ENCODE measurements around the gene RNF32.

GRCh38 chr7:156606135-156606534 lies 34.4 kb upstream of the RNF32 start:
- TF ChIP-seq, protein P1, sequence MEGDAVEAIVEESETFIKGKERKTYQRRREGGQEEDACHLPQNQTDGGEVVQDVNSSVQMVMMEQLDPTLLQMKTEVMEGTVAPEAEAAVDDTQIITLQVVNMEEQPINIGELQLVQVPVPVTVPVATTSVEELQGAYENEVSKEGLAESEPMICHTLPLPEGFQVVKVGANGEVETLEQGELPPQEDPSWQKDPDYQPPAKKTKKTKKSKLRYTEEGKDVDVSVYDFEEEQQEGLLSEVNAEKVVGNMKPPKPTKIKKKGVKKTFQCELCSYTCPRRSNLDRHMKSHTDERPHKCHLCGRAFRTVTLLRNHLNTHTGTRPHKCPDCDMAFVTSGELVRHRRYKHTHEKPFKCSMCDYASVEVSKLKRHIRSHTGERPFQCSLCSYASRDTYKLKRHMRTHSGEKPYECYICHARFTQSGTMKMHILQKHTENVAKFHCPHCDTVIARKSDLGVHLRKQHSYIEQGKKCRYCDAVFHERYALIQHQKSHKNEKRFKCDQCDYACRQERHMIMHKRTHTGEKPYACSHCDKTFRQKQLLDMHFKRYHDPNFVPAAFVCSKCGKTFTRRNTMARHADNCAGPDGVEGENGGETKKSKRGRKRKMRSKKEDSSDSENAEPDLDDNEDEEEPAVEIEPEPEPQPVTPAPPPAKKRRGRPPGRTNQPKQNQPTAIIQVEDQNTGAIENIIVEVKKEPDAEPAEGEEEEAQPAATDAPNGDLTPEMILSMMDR (IDR thresholded peaks at IDR 0.05) = no peak
- TF ChIP-seq POLR2A (IDR thresholded peaks at IDR 0.05) = no peak
